Erythroblast (primary cell): ENCODE measurements around the gene RTTN.
"Not testable (repeated sequence)": the region's sequence is repeated elsewhere in the genome, so short reads cannot be mapped to it uniquely, and the experiment has no call there.

Experiments used
- DNase-seq, 2 experiments: peaks; one replicate each; lab custom pipeline; 2025; lab: John Stamatoyannopoulos, UW
- GATA1 ChIP-seq: IDR thresholded peaks from 2 replicates; pipeline ENCODE4 v1.6.1; 2011; ENCODE audit warnings: low read depth, mild to moderate bottlenecking, control low read depth, low read length, moderate library complexity
- POLR2A ChIP-seq: IDR thresholded peaks from 2 replicates; pipeline ENCODE4 v1.6.1; 2011; ENCODE audit warnings: mild to moderate bottlenecking, low read length

Gene RTTN

GRCh38 chr18:70205421-70206397 lies at the start of gene RTTN:
Gene RTTN (minus strand): TSS chr18:70205687. CDS start chr18:70205658, 29 bp downstream.
- TF ChIP-seq GATA1 (no peak), POLR2A (peak; percentile 79)
- DNase-seq: peak; percentile 98 to 99

GRCh38 chr18:70250781-70251180 lies 45.3 kb upstream of the RTTN start:
- no peak for TF ChIP-seq POLR2A
- DNase-seq: no peak

GRCh38 chr18:70249861-70250260 lies 44.4 kb upstream of the RTTN start:
- DNase-seq: not testable (repeated sequence)

GRCh38 chr18:70249118-70249517 lies 43.6 kb upstream of the RTTN start:
- DNase-seq: no peak
- no peak for TF ChIP-seq POLR2A
- TF ChIP-seq GATA1: no peak

GRCh38 chr18:70246061-70246466 lies 40.6 kb upstream of the RTTN start:
- no peak for TF ChIP-seq POLR2A
- no peak for TF ChIP-seq GATA1
- no peak for DNase-seq

- TF ChIP-seq POLR2A (no peak), GATA1 (no peak)
- DNase-seq: no peak
These were observed 37.8 kb upstream of the RTTN start for GRCh38 chr18:70243131-70243929.

GRCh38 chr18:70236921-70237320 lies 31.4 kb upstream of the RTTN start:
- DNase-seq: not testable (repeated sequence)

GRCh38 chr18:70235478-70235877 lies 30.0 kb upstream of the RTTN start:
- no peak for DNase-seq
- TF ChIP-seq POLR2A (no peak), GATA1 (no peak)

GRCh38 chr18:70234667-70235459 lies 29.4 kb upstream of the RTTN start:
- no peak for TF ChIP-seq GATA1
- TF ChIP-seq POLR2A: no peak
- no peak for DNase-seq

GRCh38 chr18:70233974-70234373 lies 28.5 kb upstream of the RTTN start:
- no peak for TF ChIP-seq GATA1
- no peak for TF ChIP-seq POLR2A
- DNase-seq: no peak

GRCh38 chr18:70232261-70232660 lies 26.8 kb upstream of the RTTN start:
- no peak for DNase-seq
- TF ChIP-seq GATA1: no peak
- TF ChIP-seq POLR2A: no peak

GRCh38 chr18:70229639-70230038 lies 24.2 kb upstream of the RTTN start:
- TF ChIP-seq GATA1 (no peak), POLR2A (no peak)
- no peak for DNase-seq

GRCh38 chr18:70228536-70228935 lies 23.0 kb upstream of the RTTN start:
- TF ChIP-seq GATA1: no peak
- no peak for TF ChIP-seq POLR2A
- no peak for DNase-seq
